NCI-H2227 (cell line): Measurements from ENCODE around the gene PPP1R3F.

ENCODE experiments used
- DNase-seq: peaks from one replicate; lab custom pipeline; 2025; ENCODE audit not compliant: unreplicated experiment; lab: John Stamatoyannopoulos, UW

The PPP1R3F gene

GRCh38 chrX:49269767-49270248 is at the start of gene PPP1R3F:
PPP1R3F (plus strand) TSS chrX:49269793; CDS start chrX:49269870, 77 bp downstream.
- DNase-seq, result no peak

GRCh38 chrX:49220100-49220499 is 49.5 kb upstream of the PPP1R3F start:
- DNase-seq, result no peak

GRCh38 chrX:49221868-49222267 is 47.7 kb upstream of the PPP1R3F start:
- no peak for DNase-seq

- DNase-seq, result no peak
Measured at GRCh38 chrX:49225858-49226257, 43.7 kb upstream of the PPP1R3F start.

- DNase-seq, result no peak
Measured at GRCh38 chrX:49226946-49227345, 42.6 kb upstream of the PPP1R3F start.

GRCh38 chrX:49227726-49228125 is 41.9 kb upstream of the PPP1R3F start:
- no peak for DNase-seq

GRCh38 chrX:49228185-49228584 is 41.4 kb upstream of the PPP1R3F start:
- no peak for DNase-seq

- peak; percentile 25 for DNase-seq
Measured at GRCh38 chrX:49230500-49231232, 38.9 kb upstream of the PPP1R3F start.

- no peak for DNase-seq
Measured at GRCh38 chrX:49231333-49232000, 38.1 kb upstream of the PPP1R3F start.

- no peak for DNase-seq
Measured at GRCh38 chrX:49232525-49232924, 37.1 kb upstream of the PPP1R3F start.

GRCh38 chrX:49233176-49233575 is 36.4 kb upstream of the PPP1R3F start, which contains the start of gene CACNA1F:
CACNA1F (minus strand) TSS chrX:49233340; CDS start chrX:49233309, 31 bp downstream.
- no peak for DNase-seq

- no peak for DNase-seq
Measured at GRCh38 chrX:49233887-49234555, 35.6 kb upstream of the PPP1R3F start.

GRCh38 chrX:49237060-49237459 is 32.5 kb upstream of the PPP1R3F start:
- DNase-seq, result no peak

- no peak for DNase-seq
Measured at GRCh38 chrX:49238735-49239134, 30.9 kb upstream of the PPP1R3F start.

- no peak for DNase-seq
Measured at GRCh38 chrX:49242545-49243066, 27.0 kb upstream of the PPP1R3F start.

GRCh38 chrX:49243166-49243565 is 26.4 kb upstream of the PPP1R3F start:
- DNase-seq, result no peak

- no peak for DNase-seq
Measured at GRCh38 chrX:49244207-49244606, 25.4 kb upstream of the PPP1R3F start.

- DNase-seq, result no peak
Measured at GRCh38 chrX:49246541-49246940, 23.1 kb upstream of the PPP1R3F start.

GRCh38 chrX:49247346-49247745 is 22.2 kb upstream of the PPP1R3F start:
- DNase-seq, result no peak

GRCh38 chrX:49247916-49248811 is 21.4 kb upstream of the PPP1R3F start:
- DNase-seq, result peak; percentile 55
